ENCODE results near the gene CEBPZ.
A peak's percentile ranks its signal among the peaks of the same experiment; 100 is the strongest.

The CEBPZ gene

DNA sequence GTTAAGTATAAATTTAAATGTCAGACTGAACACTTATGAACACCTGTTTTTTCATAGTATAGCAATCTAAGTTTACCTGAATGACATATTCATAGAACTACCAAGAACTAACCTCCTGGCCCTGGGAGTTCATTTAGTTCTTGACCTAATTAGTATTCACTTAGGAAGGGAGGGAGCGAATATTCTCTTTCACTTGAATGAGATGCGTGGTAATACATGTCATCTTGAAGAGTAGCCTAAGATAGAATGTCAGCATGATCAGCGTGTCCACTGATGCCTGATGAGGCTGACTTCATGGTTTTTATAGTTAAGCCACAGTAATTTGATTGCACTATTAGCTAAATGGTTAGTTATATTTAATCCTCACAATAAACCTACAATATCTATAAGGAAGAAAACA is 13.4 kb upstream of the CEBPZ start:
- Histone ChIP-seq H3K9me3 (no peaks in the 10 kb centered on the region), H3K4me3 (ENCODE audit: low read depth in 1 of 2, low read length in 1 of 2) (no peak overlapping the region), H3K4me1 (ENCODE audit: control insufficient read depth in 1 of 2, insufficient read depth in 1 of 2, low read depth in 1 of 2, low read length in 1 of 2) (peaks cover 2 to 6% of the 10 kb centered on the region in 2 experiments), H3K27ac (no peak overlapping the region), H3K36me3 (peaks cover 92% of the 10 kb centered on the region), H3K27me3 (no peaks in the 10 kb centered on the region)
- TF ChIP-seq, protein P1, sequence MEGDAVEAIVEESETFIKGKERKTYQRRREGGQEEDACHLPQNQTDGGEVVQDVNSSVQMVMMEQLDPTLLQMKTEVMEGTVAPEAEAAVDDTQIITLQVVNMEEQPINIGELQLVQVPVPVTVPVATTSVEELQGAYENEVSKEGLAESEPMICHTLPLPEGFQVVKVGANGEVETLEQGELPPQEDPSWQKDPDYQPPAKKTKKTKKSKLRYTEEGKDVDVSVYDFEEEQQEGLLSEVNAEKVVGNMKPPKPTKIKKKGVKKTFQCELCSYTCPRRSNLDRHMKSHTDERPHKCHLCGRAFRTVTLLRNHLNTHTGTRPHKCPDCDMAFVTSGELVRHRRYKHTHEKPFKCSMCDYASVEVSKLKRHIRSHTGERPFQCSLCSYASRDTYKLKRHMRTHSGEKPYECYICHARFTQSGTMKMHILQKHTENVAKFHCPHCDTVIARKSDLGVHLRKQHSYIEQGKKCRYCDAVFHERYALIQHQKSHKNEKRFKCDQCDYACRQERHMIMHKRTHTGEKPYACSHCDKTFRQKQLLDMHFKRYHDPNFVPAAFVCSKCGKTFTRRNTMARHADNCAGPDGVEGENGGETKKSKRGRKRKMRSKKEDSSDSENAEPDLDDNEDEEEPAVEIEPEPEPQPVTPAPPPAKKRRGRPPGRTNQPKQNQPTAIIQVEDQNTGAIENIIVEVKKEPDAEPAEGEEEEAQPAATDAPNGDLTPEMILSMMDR (IDR thresholded peaks at IDR 0.05) = no peak

GRCh38 chr2:37244017-37244416 is 12.6 kb upstream of the CEBPZ start:
- H3K4me3 ChIP-seq (ENCODE audit: low read depth in 1 of 2, low read length in 1 of 2) = no peak overlapping the region
- peaks cover 92% of the 10 kb centered on the region for H3K36me3 ChIP-seq
- H3K27me3 ChIP-seq = no peaks in the 10 kb centered on the region
- H3K4me1 ChIP-seq (ENCODE audit: control insufficient read depth in 1 of 2, insufficient read depth in 1 of 2, low read depth in 1 of 2, low read length in 1 of 2) = peaks cover 2 to 6% of the 10 kb centered on the region in 2 experiments
- TF ChIP-seq, protein P1 (IDR thresholded peaks at IDR 0.05) = no peak
- H3K27ac ChIP-seq = no peak overlapping the region
- H3K9me3 ChIP-seq = no peaks in the 10 kb centered on the region

GRCh38 chr2:37243435-37243834 is 12.0 kb upstream of the CEBPZ start:
- TF ChIP-seq, protein P1 (IDR thresholded peaks at IDR 0.05) = no peak
- H3K9me3 ChIP-seq = no peaks in the 10 kb centered on the region
- no peak overlapping the region for H3K4me3 ChIP-seq (ENCODE audit: low read depth in 1 of 2, low read length in 1 of 2)
- H3K36me3 ChIP-seq = peaks cover 89% of the 10 kb centered on the region
- H3K27ac ChIP-seq = no peak overlapping the region
- H3K27me3 ChIP-seq = no peaks in the 10 kb centered on the region
- H3K4me1 ChIP-seq (ENCODE audit: control insufficient read depth in 1 of 2, insufficient read depth in 1 of 2, low read depth in 1 of 2, low read length in 1 of 2) = peaks cover 2 to 6% of the 10 kb centered on the region in 2 experiments

DNA sequence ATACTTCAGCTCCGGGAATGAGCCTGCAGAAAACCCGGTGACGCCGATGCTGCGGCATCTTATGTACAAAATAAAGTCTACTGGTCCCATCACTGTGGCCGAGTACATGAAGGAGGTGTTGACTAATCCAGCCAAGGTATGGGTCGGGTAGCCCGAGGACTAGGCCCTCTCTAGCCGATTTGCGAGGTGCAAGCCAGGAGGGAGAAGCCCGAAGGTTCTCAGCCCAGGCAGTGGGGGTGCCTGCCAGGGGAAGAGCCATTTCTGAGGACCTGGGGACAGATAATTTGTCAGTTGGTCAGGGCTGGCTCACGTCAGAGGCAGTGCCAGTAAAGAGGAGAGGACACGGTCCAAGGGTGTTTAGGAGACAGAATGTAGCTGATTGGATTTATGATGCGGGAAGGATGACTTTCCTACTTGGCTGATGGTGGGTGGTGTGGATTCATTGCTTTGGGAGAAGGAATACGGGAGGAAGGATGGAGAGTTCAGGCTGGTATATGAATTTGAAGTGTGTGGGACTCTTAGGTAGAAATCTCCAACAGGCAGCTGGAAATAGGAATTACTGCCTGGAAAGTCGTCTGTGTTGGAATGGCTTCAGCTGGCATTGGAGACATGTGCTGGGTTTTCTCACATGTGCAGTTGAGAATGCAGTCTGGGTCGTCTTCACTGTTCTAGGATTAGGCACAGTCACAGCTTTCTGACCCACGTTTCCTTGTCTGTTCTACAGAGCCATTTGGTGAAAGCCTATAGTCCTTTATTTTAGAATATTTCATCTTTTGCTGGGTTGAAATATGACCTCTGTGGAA is 936 bp upstream of the CEBPZ start:
- peaks cover 34 to 36% of the 10 kb centered on the region in 2 experiments for H3K4me1 ChIP-seq (ENCODE audit: control insufficient read depth in 1 of 2, insufficient read depth in 1 of 2, low read depth in 1 of 2, low read length in 1 of 2)
- no peaks in the 10 kb centered on the region for H3K9me3 ChIP-seq
- H3K27me3 ChIP-seq = no peaks in the 10 kb centered on the region
- peaks cover 23% of the 10 kb centered on the region for H3K36me3 ChIP-seq
- peak overlapping the region; percentile 95 for H3K27ac ChIP-seq
- TF ChIP-seq, protein P1 (IDR thresholded peaks at IDR 0.05) = no peak
- H3K4me3 ChIP-seq (ENCODE audit: low read depth in 1 of 2, low read length in 1 of 2) = peak overlapping the region; percentile 90 to 97

DNA sequence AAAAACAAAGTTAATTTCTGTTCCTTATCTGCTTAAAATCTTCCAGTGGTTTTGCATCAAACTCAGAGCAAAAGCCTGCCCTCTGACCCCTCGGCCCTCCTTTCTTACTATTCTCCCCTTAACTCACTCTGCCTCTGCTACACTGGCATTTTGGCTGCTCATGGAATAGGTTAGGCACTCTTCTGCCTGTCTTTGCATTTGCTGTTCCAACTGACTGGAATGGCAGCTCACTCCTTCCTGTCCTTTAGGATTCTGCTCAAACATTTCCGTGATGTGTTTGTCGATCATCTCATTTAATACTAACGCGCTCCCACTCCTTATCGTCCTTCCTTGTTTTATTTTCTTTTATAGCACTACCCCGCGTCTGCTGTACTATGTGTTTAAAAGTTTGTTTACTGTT is 815 bp downstream of the CEBPZ start:
- no peaks in the 10 kb centered on the region for H3K9me3 ChIP-seq
- H3K27me3 ChIP-seq = no peaks in the 10 kb centered on the region
- peaks cover 23% of the 10 kb centered on the region for H3K36me3 ChIP-seq
- TF ChIP-seq, protein P1 (IDR thresholded peaks at IDR 0.05) = no peak
- peaks cover 34 to 36% of the 10 kb centered on the region in 2 experiments for H3K4me1 ChIP-seq (ENCODE audit: control insufficient read depth in 1 of 2, insufficient read depth in 1 of 2, low read depth in 1 of 2, low read length in 1 of 2)
- peak overlapping the region; percentile 95 for H3K27ac ChIP-seq
- H3K4me3 ChIP-seq (ENCODE audit: low read depth in 1 of 2, low read length in 1 of 2) = peak overlapping the region; percentile 90 to 97
